Muscle layer of colon (tissue), 2 donors: ENCODE measurements around the gene WASF1.

ENCODE experiments used
- H3K27ac ChIP-seq: one replicate; pipeline ENCODE4 v1.7.0; 2013; ENCODE audit warnings: low read depth, mild to moderate bottlenecking, low read length, moderate library complexity
- H3K27me3 ChIP-seq, 2 donors: one replicate each; pipeline ENCODE4 v1.7.0; 2013; ENCODE audit warnings: low read length in 2 of 2, mild to moderate bottlenecking in 2 of 2; ENCODE audit not compliant: insufficient read depth in 2 of 2, control insufficient read depth in 1 of 2
- H3K36me3 ChIP-seq: one replicate; pipeline ENCODE4 v1.7.0; 2013; ENCODE audit warnings: mild to moderate bottlenecking, low read length; ENCODE audit not compliant: insufficient read depth
- H3K4me1 ChIP-seq: one replicate; pipeline ENCODE4 v1.7.0; 2013; ENCODE audit warnings: mild to moderate bottlenecking, low read length; ENCODE audit not compliant: insufficient read depth
- H3K4me3 ChIP-seq, 2 donors: one replicate each; pipeline ENCODE4 v1.7.0; 2013; ENCODE audit warnings: low read length in 2 of 2, low read depth in 1 of 2, mild to moderate bottlenecking in 1 of 2, moderate library complexity in 1 of 2
- H3K9ac ChIP-seq: one replicate; pipeline ENCODE4 v1.7.0; 2013; ENCODE audit warnings: low read length
- H3K9me3 ChIP-seq: one replicate; pipeline ENCODE4 v1.7.0; 2013; ENCODE audit warnings: mild to moderate bottlenecking, low read length
- donor health status: abdominal sarcoma.
- donor health status: Adenocarcinoma of cecum.

Gene WASF1

GRCh38 chr6:110050440-110050813 is 129.0 kb downstream of the WASF1 start:
- no peaks in the 10 kb centered on the region for H3K9me3 ChIP-seq
- H3K4me3 ChIP-seq, result no peak overlapping the region
- no peak overlapping the region for H3K9ac ChIP-seq
- H3K27me3 ChIP-seq, result no peaks in the 10 kb centered on the region
- H3K27ac ChIP-seq, result no peak overlapping the region
- H3K4me1 ChIP-seq, result no peaks in the 10 kb centered on the region
- H3K36me3 ChIP-seq, result no peaks in the 10 kb centered on the region
